CD4-positive, alpha-beta T cell treated with Interleukin-4 for 1 hour (primary cell): Measurements from ENCODE around the gene SEMA5B.

Source experiments
- DNase-seq, 2 donors: peaks; one replicate each; pipeline ENCODE4 v3.0.0-alpha.2; 2020 to 2022

The SEMA5B gene

DNA sequence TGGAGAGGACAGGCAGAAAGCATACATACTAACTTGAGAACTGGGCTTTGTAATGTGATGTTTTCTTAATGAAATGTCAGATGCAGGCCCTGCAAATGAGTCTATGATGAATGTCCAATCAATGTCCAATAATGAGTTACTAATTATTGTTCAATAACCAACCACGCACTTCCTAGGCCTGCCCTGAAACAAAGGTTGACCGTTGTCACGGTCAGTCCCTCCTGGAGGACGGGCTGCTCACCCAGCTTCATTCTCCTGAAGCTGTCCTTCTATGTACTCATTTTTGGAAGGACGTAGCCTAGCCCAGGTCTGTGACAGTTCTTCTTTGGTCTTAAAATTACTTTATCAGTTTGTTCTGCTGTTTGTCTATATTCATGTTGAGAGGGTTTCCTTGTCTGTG is 30.9 kb upstream of the SEMA5B start:
- no peak for DNase-seq

DNA sequence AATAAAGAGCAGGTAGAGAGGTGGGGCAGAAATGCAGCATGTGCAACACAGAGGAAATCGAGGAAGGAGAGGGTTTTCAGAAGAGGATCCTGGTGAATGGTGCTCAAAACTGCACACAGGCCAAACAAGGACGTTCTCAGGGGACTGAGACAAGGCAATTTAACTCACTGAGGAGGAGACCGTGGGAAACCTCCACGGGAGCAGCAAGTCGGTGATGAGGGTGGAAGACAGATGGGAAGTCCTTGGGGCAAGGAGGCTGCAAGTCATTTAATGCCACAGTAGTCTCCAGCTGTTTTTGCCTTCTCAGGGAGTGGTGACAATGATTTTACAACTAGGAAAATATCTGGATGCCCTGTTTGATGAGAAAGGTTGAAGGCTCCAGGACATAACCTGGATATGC is 27.8 kb upstream of the SEMA5B start:
- DNase-seq = no peak

DNA sequence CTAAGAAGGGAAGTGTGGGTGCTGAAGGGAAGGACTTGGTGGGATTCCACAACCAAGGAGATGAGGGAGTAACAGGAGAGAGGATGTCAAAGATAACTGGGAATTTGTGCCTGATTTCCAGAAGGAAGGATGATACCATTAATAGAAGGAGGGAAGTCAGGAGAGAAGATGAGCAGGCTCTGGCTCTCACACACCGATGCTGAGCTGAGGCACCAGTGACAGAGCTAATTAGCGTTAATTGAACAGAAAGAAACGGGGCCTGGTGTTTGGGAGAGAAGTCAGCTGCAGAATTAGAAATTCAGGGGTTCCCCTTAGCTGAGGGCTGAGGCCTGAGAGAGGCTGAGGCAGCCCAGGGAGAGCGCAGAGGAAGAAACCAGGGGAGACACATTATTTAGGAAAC is 27.4 kb upstream of the SEMA5B start:
- DNase-seq = no peak

DNA sequence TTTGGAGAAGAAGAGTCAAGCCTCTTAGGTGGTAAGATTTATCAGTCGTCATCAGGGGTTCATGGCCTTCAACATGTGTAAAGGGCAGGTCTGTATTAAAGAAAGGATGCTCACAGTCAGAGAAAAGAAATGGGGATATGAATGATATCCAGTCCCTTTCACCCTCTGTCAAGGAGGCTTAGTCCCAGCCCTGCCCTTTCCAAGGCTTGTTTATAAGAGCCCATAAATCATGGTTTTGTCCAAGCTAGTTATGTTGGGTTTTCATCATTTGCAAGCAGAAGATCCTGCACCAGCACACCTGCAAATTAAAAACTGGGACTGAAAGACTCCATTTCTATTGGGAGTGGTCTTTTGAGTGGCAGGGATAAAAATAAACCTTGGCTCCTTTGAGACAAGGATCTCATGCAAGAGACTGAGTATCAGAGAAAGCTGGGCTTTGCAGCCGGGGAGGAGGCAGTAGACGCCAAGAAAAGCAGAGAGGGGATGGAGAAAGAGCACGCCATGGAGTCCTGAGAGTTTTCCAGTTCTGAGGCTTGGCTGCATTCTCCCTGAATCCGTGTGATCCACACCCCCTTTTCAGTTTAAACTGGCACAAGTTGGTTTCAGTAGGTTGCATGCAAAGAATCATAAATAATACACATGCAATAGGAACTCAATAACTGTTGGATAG is 26.7 kb upstream of the SEMA5B start:
- no peak for DNase-seq

DNA sequence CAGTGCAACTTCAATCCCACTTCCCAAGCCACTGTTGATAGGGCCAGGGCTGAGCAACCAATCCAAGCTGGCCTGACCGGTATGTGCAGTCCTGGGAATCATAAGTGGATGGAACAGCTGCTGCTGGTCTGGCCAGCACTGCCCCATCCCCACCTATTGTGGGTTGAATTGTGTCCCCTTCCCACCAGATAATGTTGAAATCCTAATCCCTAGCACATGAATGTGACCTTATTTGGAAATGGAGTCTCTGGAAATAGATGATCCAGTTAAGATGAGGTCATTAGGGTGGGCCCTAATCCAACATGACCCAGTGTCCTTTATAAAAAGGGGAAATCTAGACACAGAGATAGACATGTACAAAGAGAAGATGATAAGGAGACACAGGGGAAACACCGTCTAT is 25.5 kb upstream of the SEMA5B start:
- no peak for DNase-seq

DNA sequence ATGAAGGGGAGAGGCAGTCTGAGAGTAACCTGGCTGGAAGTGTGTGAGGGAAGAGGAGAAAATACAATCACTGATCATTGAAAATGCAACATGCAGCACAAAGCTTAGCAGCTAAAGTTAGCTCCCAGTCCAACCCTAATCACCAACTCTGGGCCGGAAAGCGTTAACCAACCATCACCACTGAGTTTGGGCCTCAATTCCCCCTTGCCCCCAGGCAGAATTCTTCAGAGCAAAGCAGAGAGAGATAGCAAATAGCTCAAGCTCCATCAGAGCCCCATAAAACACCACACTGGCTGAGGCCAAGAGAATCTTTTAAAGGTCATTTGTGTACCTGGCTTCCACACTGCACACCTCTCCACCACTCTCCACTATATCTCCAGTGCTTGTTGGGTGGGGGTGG is 23.1 kb upstream of the SEMA5B start:
- no peak for DNase-seq

DNA sequence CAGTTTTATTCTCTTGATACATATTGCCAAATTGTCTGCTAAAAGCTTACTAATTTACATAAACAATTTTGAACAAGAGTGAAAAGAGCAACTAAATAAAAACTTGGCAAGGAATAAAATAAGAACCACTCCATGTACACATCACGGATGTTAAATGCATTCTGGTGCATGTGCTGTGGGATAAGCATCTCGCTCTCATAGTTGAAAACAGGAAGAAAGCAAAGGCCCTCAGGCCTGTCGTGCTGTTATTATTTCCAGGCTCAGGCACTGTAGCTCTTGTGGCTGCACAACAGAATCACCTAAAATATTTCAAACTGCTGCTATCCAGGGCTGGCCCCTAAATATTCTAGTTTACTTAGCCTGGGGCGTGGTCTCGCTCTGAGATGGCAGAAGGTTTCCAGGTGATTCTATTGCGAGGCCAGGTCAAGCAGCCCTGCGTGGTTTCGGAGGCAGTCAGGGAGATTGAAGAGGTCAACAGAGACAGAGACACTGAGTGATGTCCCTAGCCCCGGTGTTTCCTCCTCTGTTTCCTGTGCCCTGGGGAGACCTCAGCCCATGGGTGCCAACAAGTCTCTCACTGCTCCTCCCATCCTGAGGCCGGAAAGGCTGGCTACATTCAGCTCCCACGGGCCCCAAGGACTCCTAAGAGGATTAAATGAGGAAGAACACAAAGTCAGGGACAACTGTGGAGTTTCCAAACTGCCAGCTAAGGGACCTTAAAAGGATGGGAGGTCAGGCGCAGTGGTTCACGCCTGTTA is 21.1 kb upstream of the SEMA5B start:
- no peak for DNase-seq

DNA sequence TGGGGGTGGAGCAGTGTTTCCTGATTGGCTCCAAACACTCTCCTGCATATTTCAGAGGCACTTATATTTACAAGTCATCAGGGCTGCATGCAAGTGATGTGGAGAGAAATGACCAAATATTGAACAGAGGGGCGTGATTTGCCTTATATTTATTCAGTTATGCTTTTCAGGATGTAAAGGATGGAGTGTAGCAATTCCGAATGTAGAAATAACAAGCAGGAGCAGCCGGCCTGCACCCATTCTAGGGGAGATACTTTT is 19.4 kb upstream of the SEMA5B start:
- no peak for DNase-seq

DNA sequence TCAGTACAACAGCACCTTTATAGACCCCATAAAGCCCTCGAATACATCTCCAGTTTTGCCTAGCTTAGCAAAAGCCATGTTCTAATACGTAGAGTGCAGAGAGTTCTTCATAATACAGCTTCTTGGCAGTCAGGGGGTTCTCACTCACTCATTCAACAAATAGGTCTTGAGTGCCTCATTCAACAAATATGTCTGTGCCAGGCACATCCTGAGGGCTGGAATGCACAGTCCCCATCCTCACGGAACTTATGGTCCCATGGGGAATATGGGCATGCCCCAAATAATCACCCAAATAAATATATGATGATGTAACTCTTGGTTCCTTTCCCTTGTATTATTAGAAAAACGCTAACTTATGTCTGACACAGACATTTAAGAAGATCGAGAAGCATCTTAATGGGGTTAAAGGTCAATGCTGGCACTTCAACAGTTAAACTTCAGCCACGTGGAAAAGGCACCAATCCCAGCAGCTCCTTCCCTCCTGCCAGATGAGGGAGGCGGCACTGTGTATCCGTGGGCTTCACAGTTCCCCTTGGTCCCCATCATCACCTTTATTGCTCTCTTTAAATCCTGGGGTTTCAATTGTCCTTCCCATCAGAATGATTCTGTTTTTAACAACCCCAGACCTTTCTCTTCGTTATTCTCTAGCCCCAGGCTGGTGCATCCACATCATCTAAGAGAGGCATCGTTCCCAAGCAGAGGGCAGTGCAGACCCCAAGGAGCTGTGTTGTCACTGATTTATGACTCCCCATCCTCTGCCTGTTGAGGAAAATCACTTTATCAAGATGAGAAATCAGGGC is 18.9 kb upstream of the SEMA5B start:
- DNase-seq = no peak

DNA sequence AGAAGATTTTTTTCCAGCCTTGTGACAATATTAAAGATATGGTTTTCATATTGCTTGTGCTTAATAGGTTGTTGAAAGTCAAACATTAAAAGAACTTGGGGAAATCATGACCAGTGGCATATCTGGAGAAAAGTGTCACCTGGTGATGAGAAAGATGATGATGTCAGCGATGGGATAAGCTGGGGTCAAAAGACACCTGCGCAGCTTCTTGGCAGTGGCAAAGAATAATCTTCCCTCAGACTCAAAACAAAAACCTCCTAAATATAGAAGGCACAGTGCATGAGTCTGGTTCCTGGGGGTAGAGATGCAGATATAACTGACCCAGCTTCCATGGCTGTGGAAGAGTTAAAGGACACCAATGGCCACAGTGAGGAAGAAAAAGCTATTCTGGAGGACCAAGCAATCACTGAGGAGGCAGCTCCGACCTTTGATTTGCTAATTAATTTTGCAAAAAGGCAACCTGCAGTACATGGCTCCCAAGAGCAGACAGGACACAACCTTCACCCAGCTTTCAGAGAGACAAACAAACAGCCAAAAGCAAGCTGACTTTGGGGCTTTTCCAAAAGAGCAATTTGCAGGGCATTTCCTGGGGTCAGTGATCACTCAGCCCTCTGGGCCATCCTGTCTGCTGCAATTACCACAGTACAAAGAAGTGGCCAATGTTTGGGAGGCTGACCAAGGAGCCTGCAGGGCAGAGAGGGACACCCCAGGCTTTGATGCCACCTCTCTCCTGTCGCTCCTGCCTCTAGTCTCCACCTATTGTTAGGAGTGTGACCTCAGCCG is 17.6 kb upstream of the SEMA5B start:
- DNase-seq = no peak

DNA sequence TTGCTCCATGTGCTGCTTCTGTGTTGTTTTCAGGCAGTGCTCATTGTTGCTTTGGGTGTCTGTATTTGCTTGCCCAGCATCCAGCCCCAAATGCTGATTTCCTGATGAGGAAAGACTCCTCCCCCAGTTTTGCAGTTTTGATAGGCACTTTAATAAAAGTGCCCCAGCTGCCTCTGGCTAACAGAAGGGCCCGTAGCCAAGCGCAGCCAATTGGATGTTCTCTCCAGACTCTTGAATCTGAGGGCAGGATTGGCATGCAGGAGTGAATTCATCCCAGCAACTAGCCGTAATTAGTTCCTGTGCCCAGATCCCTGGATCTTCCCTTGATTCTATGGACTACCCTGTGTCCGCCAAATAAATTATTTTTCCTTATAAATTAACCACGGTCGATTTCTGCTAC is 14.8 kb upstream of the SEMA5B start:
- no peak for DNase-seq

DNA sequence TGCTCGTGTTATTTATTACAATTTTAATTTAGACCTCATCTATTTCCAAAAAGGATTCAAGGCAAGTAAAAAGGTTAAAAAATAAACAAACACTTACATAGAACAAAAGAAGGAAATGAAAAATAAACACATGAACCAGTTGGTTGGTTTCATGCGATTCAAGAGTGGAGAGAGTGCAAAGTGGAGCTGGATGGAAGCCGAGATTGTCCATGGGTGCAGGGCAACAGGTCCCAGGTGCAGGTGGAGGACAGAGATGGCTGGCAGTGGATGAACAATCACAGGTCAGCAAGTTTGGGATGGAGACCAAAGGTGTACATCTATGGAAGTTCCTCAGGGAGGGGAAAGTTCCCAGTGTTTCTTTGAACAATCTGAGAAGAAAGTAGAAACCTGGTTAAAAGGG is 11.6 kb upstream of the SEMA5B start:
- DNase-seq = no peak

DNA sequence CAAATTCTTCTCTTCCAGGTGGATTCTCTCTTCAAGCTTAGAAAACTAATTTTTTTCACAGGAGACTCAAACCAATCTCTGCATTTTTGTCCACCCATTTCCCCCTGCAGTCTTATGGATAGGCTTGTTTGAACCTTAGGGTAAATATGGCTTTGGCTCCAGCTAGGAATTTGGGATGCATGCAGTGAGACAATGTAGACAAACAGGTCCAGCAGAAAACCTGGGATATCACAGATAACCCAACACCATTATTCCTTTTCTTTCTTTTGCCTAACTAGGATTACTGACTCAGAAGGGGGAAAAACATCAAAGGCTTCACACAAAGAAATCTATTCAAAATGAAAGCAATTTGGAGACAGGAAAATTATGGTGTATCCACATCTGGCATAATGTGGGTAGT is 11.2 kb upstream of the SEMA5B start:
- no peak for DNase-seq

DNA sequence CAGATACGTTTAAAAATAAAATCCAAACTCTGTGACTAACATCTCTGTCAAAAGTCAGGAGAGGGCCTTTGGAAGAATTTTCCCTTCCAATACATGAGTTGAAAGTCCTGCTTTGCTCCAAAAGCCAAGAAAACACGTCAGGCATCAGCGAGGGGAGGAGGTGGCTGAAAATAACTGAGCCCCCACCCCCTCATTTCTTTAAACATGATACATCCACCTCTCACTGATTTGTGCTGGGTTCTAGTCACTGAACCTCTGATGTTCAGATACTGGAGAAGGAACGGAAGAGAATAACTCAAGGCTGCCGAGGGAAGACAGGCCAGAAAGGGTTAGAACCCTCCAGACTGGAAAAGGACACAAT is 9.4 kb upstream of the SEMA5B start:
- DNase-seq = no peak

DNA sequence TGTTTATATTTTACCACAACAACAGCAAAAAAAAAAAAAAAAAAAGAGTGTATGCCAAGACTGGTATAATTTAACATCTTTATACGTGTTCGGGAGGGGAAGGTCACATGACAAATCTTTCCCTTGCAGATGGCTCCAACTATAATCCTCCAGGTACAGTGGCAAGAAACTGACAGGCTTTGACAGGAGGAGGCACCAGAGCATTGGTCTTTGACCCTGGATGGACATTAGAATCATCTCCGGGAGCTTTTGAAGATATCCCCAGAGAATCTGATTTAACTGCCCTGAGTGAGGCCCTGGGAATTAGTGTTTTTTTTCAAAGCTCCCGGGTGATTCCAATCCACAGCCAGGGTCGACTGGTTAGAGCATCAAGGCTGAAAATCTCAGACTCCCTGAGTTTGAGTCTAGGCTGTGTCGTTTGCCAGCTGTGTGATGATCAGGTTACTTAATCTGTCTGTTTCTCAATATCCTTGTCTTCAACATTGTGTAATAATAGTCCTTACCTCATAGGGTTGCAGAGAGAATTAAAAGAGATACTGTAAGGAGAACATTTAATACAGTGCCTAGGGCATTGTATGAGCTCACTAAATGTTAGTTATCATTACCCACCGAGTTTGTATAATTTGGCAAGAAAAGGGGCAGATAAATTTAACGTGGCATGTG is 8.9 kb upstream of the SEMA5B start:
- DNase-seq = no peak

DNA sequence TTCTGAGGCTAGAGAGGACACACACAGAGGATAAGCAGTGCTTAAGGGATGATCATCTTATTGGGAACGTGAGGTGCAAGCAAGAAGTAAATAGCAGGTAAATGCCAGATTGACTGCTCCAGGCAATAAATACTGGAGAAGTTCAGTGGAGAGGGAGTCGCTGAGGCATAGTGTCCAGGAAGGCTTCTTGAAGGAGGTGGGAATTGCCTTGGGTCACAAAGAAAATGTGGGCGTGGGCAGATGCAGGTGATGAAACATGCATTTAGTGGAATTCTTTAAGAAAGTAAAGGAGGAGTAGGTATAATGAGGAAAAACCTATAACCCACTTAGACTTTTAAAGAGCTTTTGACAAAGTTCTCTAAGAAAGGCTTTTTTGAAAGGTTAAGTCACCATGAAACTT is 7.4 kb upstream of the SEMA5B start:
- DNase-seq = no peak

DNA sequence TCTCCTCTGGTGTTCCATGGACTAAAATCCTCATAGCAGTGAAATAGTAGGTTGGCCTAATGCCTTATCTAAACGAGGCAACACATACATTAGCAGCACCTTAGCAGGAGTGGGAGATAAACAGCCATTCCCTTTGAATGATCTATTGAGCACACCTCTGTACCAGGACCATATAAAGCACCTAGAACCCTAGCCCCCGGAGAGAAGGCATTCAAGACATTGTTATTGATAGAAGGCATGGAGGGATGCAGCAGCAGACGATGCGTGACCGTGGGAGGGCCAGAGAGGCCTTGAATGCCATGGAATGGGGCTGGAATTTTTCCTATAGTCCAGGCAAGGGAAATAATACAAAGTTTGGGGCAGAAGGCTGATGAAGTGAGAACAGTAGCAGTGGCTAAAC is 6.6 kb upstream of the SEMA5B start:
- no peak for DNase-seq

DNA sequence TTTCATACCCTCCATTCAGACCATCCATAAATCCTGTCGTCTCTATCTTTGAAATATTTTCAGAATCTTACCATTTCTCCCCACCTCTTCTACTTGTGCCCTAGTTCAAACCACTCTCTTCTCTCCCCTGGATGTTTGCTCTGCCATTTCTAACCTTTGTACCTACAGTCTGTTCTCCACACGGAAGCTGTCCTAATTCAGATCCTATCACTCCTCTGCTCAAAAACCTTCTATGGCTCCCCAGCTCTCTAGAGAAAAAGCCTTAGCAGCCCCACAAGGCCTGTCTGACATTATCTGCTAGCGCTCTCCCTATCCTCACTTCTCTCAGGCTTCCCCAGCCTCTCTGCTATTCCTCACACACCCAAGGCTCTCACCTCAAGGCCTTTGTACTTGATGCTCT is 4.5 kb upstream of the SEMA5B start:
- DNase-seq = no peak

DNA sequence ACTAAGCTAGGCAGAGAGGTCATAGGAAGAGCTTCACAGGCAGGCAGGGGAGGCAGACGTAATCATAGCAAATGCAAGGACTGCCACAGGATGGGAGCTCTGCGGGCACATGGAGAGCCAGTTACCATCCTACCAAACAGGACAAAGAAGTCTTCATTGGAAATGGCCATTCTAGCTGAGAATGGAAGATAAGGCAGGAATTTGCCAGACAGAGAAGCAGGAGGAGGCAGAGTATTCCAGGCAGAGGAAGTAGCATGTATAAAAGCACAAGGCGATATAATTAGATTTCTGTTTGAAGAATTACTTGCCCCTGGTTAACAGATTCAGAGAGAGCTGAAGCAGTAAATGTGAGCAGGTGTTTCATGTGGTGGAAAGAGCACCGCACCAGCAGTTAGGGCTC is 3.5 kb upstream of the SEMA5B start:
- DNase-seq = no peak

DNA sequence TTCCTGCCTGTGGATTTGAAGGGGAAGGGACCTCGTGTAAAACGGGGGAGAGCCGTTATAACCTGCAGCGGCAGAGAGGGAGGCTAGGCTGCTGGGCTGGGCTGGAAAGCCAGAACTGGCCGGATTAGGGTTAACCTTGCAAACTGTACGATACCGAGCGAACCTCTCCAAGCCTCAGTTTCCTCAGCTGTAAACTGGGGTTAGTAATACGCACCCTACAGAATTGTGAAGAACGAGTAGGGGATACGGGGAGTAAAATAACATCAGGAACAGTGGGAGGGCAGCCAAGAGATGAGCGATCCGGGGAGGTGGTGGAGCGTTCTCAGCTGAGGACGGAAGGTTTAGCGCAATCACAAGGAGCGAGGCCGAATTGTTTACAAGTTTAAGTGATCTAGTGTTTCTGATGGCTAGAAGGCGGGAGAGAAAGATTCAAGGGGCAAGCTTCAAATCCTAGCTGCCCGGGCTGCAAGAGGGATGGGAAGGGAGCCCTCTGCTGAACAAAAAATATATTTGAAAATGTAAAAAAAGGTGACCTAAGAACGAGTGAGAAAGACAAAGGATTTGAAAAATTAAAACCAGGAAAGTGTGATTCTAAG is 768 bp upstream of the SEMA5B start:
- DNase-seq = peak; percentile 13 to 49

DNA sequence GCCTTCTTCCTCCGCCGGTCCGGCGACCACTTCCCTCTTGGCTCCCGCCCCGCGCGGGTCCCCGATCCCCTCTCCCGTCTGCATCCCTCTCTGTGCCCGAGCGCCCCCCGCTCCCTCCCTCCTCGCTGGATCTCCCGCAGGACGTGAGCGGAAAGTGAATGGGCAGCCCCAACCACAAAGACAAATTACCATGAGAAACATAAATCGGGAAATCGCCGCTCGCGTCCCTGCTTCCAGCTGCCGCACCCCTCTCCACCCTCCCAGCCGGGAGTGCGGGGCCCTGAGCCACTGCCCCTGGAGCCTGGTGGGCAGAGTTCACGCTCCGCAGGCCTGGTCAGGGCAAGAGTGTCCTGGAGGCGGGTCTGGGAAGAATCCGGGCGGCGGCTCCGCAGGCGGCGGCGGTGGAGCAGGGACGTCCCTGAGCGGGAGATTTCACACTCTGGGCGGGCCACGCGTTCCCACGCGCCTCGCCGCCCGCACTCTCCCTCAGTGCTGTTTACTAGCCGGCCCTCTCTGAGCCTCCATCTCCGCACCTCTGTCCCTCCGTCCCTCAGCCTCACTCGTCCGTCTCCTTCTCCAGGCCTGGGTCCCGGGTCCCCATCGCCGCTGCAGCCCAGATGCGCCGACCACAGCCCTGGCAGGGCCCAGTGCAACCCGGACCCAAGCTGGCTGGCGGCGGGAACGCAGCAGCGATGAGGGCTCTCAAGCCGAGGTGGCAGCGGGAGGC is 835 bp downstream of the SEMA5B start:
- no peak for DNase-seq
